SKM-1 (cell line): ENCODE measurements around the gene GDPD3.

ENCODE experiments used
- DNase-seq: peaks from one replicate; lab custom pipeline; 2025; ENCODE audit not compliant: unreplicated experiment; lab: John Stamatoyannopoulos, UW

The GDPD3 gene, protein sequence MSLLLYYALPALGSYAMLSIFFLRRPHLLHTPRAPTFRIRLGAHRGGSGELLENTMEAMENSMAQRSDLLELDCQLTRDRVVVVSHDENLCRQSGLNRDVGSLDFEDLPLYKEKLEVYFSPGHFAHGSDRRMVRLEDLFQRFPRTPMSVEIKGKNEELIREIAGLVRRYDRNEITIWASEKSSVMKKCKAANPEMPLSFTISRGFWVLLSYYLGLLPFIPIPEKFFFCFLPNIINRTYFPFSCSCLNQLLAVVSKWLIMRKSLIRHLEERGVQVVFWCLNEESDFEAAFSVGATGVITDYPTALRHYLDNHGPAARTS

DNA sequence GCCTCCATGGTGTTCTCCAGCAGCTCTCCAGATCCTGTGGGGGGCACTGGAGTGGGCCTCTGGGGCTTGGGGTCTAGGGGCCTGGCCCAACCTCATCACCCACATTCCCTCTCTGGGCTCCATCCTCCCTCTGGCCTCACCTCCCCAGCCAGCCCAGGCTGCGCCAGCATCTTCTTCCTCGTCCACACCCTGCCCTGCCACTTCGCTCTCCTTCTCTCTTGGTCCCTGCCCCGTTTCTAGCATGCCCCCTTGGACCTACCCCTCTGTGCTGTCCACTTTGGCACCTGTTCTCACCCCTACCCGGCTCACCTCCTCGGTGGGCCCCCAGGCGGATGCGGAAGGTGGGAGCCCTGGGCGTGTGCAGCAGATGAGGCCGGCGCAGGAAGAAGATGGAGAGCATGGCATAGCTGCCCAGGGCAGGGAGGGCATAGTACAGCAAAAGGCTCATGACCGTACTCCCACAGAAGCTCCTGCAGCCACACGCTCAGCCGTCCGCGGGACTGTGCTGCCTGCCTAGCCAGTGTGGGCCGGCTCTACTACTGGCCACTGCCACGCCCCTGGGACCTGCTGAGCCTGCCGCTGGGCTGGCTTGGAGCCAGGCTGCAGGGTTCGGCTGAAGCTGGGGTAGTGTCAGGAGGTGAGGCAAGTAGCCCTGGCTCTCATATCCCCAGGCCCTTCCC is at the start of gene GDPD3:
Gene GDPD3 (minus strand): TSS at position 507 of the 680 bp plus-strand sequence. CDS start 59 bp downstream, at position 448.
- no peak for DNase-seq

DNA sequence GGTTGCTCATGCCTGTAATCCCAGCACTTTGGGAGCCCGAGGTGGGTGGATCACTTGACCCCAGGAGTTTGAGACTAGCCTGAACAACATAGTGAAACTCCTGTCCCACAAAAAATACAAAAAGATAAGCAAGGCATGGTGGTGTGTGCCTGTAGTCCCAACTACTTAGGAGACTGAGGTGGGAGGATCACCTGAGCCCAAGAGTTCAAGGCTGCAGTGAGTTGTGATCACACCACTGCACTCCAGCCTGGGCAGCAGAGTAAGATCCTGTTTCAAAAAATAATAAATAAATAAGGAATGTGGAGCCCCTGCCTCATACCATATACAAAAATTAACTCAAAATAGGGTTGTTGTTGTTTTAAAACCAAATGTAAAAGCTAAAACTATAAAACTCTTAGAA is 43.9 kb upstream of the GDPD3 start:
- no peak for DNase-seq

DNA sequence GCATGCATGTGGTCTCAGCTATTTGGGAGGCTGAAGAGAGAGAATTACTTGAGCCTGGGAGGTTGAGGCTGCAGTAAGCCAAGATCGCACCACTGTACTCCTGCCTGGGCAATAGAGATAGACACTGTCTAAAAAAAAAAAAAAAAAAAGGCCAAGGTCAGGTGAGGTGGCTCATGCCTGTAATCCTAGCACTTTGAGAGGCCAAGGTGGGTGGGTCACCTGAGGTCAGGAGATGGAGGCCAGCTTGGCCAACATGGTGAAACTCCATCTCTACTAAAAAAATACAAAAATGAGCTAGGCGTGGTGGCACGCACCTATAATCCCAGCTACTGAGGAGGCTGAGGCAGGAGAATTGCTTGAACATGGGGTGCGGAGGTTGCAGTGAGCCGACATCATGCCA is 41.9 kb upstream of the GDPD3 start:
- DNase-seq, result no peak

DNA sequence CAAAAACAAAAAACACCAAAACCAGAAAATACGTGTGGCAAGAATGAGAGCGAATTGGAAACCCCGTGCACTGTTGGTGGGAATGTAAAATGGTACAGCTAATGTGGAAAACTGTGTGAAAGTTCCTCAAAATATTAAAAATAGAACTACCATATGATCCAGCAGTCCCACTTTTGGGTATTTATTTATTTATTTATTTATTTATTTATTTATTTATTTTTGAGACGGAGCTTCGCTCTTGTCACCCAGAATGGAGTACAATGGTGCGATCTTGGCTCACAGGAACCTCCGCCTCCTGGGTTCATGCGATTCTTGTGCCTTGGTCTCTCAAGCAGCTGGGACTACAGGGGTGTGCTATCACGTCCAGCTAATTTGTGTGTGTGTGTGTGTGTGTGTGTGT is 39.2 kb upstream of the GDPD3 start:
- DNase-seq, result no peak

DNA sequence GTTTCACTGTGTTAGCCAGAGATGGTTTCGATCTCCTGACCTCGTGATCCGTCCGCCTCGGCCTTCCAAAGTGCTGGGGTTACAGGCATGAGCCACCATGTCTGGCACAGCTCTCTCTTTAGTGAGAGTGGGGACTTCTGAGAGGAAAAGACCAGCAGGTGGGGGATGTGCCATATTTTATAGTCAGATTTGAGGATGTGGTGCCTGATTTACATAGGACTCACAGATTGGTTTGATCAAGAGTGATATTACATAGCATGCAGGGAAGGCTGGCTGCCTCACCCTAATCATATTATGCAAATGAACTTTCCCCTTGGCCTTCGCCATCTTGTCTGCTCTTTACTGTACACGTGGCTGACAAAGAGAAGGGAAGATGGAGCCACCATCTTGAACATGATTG is 37.8 kb upstream of the GDPD3 start:
- no peak for DNase-seq

DNA sequence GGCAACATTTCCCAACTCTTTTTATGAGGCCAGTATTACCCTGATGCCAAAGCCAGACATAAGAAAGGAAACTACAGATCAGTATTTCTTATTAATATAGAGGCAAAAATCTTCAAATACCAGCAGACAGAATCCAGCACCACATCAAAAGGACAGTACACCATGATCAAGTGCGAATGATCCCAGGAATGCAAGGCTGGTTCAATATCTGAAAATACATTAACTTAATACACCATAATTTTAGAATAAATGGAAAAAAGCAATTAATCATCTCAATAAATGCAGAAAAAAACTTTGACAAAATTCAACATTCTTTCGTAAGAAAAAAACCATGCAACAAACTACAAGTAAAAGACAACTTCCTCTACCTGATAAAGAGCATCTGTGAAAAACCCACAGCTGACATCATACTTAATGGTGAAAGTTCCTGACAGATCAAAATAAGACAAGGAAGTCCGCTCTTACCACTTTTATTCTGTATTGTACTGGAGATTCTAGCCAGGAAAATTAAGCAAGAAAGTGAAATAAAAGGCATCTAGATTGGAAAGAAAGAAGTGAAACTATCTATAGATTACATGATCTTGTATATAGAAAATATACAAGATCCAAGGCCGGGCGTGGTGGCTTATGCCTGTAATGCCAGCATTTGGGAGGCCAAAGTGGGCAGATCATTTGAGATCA is 36.1 kb upstream of the GDPD3 start:
- DNase-seq, result peak; percentile 33

DNA sequence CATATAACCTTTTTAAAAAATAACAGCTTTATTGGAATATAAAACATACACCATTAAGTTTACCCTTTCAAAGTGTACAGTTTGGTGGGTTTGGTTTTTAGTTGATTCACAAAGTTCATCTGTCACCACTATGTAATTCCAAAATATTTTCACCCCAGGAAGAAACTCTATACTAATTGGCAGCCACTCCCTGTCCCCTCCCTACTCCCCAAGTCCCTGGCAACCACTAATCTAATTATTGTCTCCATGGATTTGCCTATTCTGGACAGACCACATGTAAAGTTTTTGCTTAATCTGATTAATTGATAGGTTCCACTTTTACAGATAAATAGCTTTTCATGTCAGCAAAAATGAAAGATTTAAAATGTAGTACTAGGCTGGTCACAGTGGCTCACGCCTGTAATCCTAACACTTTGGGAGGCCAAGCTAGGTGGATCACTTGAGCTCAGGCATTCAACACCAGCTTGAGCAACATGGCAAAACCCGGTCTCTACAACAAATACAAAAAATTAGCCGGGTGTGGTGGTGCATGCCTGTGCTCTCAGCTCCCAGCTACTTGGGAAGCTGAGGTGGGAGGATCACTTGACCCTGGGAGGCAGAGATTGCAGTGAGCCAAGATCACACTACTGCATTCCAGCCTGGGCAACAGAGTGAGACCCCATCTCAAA is 34.6 kb upstream of the GDPD3 start:
- no peak for DNase-seq

DNA sequence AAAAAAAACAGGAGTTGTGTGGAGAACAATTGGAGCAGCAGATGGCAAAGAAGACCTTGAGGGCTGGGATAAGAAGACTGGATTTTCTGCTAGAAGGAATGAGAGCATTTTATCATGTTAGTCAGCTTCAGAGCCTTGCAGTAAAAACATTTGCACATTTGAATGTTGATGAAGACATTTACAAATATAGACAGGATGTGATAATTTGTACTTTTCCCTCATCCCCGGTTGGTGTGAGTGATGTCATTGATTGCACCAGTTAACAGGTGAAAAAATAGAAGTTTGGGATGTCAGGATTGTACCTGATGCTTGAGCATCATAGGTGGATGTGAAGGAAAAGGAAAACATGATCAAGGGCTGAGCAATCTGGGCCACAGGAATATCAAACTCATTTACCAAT is 32.3 kb upstream of the GDPD3 start:
- DNase-seq, result no peak

DNA sequence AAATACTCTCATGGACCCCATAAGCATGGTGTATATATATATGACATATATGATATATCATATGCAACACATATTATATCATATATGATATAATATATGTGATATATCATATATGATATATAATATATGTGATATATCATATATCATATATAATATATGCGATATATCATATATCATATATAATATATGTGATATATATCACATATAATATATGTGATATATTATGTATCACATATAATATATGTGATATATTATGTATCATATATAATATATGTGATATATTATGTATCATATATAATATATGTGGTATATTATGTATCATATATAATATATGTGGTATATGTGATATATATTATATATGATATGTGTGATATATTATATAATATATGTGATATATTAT is 31.6 kb upstream of the GDPD3 start:
- no peak for DNase-seq

DNA sequence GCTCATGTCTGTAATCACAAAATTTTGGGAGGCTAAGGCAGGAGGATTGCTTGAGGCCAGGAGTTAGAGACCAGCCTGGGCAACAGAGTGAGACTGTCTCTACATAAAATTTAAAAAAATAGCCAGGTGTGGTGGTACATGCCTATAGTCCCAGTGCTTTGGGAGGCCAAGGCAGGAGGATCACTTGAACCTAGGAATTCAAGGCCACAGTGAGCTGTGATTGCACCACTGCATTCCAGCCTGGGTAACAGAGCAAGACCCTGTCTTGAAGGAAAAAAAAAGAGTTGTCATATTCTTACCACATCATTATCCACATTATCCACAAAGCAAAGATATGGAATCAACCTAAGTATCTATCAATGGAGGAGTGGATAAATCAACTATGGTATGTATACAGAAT is 30.7 kb upstream of the GDPD3 start:
- DNase-seq, result no peak

DNA sequence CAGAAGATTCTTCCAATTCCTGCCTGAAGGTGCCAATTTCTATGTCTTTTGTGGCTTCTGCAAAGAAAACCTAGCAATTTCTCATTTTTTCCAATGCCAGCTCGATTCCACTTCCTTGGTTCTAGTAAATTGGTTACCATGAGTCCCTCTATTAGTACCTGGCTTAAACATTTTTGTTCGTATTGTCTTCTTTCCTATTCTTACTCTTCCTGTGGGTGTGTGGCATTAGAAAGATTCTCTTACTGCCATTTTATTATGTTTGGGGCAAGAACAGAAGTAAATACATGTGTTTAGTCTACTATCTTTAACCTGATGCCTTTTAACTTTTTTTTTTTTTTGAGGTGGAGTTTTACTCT is 30.0 kb upstream of the GDPD3 start:
- no peak for DNase-seq

DNA sequence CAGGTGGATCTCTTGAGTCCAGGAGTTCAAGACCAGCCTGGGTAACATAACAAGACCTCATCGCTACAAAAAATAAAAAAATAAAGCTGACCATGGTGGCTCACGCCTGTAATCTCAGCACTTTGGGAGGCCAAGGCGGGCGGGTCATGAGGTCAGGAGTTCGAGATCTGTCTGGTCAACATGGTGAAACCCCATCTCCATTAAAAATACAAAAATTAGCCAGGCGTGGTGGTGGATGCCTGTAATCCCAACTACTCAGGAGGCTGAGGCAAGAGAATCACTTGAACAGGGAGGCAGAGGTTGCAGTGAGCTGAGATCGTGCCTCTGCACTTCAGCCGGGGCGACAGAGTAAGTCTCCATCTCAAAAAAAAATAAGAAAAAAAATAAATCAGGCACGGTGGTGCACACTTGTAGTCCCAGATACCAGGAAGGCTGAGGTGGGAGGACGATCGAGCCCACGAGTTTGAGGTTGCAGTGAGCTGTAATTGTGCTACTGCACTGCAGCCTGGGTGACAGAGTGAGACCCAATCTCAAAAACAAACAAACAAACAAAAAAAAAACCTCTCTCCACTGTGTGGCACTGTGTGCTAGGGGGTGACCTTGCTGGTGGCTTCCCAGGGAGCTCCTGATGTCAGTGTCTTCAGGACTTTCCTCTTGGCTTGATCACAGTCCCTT is 29.5 kb upstream of the GDPD3 start:
- no peak for DNase-seq

DNA sequence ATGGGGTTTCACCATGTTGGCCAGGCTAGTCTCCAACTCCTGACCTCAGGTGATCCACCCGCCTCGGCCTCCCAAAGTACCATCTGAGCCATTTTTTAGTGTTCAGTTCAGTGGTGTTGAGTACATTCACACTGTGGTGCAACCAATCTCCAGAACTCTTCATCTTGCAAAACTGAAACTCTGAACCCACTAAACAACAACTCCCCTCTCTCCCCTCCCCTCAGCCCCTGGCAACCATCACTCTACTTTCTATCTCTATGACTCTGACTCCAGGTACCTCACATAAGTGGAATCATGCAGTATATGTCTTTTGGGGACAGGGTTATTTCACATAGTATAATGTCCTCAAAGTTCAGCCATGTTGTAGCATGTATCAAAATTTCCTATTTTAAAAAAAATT is 28.4 kb upstream of the GDPD3 start:
- no peak for DNase-seq

DNA sequence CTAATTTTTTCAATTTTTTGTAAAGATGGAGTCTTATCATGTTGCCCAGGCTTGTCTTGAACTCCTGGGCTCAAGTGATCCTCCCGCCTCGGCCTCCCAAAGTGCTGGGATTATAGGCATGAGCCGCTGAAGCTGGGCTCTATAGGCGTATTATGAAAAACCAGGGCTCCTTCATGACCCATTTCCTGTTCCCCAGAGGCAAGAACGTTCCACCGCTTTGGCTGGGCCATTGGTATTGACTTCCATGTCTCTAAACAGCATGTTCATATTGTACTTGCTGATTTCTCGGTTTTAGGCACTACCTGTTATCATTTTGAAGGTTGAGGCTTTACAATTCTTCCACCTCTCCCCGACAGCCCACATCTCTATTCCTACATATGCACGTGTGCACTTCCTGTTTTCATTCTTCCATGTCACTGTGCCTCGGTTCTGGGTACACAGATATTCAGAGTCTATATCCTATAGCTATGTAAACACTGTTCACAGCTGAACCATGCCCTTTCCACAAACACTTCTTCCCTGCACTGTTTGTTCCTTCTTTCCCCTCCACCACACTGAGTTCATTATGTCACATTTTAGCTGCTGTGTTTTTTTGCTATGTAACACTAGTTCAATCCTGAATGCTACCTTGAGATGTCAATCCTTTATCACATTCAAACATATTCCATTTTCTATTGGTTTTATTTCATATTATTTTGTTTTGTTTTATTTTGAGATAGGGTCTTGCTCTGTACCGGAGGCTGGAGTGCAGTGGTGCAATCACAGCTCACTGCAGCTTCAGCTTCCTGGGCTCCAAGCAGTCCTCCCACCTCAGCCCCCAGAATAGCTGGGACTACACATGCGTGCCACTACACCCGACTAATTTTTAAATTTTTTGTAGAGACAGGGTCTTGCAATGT is 26.5 kb upstream of the GDPD3 start:
- DNase-seq, result peak; percentile 35

DNA sequence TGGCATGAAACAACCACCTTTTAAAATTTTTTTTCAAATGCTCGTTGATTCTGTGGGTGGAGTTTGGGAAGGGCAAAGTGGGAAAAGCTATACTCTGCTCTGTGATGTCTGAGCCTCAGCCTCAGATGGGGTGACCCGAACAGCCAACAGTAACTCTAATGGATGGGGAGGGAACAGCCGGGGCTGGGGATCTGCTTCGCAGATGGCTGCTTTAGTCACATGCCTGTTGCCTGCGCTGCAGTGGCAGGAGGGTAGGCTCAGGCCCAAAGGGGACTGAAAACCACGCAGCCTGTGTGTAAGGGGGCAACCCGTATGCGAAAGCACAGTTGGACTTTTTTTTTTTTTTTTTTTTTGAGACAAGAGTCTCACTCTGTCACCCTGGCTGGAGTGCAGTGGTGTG is 24.6 kb upstream of the GDPD3 start:
- no peak for DNase-seq

DNA sequence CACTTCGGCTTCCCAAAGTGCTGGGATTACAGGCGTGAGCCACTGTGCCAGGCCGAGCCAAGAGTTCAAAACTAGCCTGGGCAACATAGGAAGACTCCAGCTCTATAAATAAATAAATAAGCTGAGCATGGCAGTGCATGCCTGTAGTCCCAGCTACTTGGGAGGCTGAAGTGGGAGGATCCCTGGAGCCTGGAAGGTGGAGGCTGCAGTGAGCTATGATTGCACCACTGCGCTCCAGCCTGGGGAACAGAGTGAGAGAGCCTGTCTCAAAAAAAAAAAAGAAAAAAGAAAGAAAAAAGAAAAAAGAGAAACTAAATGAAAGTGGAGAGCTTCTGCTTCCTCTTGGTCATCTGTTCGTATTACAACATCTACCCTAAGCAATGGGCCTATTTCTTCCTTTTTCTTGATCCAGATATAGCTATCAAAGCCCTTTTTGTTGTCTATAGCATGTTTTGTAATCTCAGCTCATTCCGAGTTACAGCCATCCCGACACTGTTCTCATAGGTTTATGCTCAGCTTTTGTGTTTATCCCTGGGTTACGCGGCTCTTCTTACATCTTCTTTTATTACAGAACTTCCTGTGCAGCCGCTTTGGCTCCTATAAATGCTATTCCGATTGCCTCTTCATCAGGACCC is 23.8 kb upstream of the GDPD3 start:
- peak; percentile 67 for DNase-seq

DNA sequence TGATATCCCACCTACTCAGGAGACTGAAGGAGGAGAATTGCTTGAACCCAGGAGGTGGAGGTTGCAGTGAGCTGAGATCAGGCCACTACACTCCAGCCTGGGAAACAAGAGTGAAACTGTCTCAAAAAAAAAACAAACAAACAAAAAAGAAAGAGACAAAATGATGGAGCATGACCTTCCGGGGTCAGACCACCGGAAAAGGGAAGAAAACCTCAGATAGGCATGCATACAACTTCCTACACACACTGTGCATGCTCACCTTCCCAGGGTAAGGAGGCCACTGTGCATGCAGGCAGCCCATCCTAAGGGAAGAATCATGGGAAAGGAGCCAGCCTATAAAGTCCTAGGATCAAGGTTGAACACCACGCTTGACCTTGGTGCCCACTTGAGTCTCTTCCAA is 19.3 kb upstream of the GDPD3 start:
- no peak for DNase-seq

DNA sequence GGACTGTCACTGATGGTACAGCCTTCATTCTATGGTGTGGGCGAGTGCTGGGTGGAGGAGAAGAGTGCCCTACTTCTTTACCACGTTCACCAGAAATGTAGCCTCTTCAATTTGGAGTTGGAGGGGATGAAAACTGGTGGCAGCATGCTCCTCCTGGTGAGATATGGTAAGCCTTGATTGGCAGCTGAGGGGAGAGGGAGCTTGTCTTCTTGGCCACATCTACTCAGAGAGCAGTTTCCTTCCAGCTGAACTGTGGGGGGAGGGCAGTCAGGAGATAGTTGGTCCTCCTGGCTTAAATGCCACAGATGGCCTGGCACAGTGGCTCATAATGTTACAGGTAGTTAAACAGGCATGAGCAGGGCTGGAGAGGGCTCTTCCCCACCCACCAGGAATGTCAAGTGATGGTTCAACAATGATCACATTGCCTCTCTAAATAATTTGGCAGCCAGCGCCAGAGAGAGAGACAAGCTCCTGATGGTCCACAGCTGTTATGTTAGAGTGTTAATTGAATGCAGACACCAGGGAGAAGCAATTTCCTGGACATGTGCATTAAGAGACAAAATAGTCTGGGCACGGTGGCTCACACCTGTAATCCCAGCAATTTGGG is 18.6 kb upstream of the GDPD3 start:
- DNase-seq, result no peak

DNA sequence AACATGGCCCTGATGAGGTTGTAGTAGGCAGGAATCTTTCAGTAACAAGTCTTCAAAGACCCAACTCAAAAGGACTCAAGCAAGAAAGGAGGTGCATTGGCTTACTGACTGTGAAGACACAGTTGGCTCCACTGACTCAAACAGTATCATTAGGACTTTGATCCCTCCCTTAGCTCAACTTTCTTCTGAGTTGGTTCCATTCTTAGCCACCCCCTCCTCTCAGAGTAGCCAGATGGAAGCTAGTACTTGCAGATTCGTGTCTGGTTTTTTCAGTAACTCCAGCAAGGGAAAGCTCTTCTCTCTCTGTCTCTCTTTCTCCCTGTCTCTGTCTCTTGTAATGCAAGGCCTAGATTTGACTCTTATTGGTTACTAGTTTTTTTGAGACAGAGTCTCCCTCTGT is 14.7 kb upstream of the GDPD3 start:
- DNase-seq, result no peak
